Body of pancreas (tissue), 4 donors: ENCODE data around the gene FBLN2.

Experiments
- CTCF ChIP-seq, 7 experiments: fragments of 450-650 bp in 4 of 7; fragments of 200-600 bp in 3 of 7; sonication (generic) in 3 of 7; IDR thresholded peaks; one replicate each; pipeline ENCODE4 v1.5.1; 2016 to 2019; ENCODE audit warnings: antibody characterized with exemption in 7 of 7
- POLR2A ChIP-seq, 3 donors: fragments of 450-650 bp; IDR thresholded peaks; one replicate each; pipeline ENCODE4 v1.6.1; 2016; ENCODE audit warnings: antibody characterized with exemption in 3 of 3, mild to moderate bottlenecking in 2 of 3

GRCh38 chr3:13599887-13600450 is 51.0 kb downstream of the FBLN2 start:
- TF ChIP-seq CTCF (IDR thresholded peaks at IDR 0.05): no peak
- TF ChIP-seq POLR2A (IDR thresholded peaks at IDR 0.05): no peak
